Right forelimb (tissue), 1 donor: ENCODE measurements around the gene MAP10.

Experiments used
- DNase-seq: peaks from one replicate; pipeline ENCODE4 v3.0.0-alpha.2; 2018

MAP10 gene

DNA sequence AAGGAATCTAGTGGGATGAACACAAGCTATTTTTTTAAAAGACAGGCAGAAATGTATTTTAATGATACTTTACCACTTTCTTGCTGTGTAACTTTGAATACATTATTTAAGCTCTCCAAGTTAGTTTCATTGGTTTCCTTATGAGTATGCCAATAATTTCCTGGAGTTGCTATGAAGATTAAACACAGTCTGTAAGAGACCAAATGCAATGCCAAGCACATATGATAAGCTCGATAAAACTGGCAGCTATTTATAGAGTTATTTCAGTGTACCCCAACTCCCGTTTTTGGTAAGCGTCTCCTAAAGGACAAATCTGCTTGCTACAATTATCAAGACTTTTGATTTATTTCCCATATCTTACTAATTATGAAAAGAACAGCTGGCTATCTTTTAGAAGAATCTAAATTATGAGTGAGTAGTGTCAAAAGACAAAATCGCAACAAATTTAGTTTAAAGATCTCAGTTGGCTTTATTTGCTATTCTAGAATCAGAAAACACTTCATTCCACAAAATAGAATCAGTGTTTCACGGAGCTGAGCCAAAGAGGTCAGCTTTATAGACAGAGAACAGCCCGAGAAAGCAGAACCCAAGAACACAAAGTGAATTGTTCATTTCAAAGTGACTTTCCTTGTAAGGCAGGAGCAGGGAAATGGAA is 7.2 kb upstream of the MAP10 start:
- no peak for DNase-seq

DNA sequence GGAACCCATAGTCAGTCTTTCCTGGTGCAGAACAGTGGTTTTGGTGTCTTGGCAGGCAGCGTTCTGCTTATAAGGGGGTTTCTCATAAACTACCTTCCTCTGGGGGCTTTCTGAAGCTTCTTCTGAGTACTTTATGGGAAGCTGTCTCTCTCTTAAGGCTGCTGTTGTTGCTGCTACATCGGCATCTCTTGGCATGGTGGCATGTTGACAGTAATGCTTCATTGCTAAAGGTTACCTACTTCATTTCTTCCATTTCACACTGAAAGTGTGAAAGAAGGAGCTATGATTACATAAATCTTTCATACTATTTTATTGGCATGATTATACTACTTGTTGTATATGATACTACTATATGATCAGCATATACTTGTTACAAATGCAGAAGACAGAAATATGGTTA is 6.3 kb upstream of the MAP10 start:
- DNase-seq, result no peak

DNA sequence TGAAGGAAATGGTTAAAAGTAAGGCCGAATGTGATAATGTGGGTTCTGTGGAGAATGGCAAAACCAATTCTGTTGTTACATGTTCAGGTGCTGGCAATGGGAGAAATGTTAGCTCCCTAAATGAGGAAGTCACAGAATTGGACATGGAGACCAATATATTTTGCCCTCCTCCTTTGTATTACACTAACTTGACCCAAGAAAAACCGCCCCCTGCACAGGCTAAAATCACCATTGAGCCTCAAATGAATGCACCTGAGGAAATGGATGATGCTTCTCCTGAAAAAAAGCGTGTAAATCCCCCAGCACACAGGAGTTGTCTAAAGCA is 932 bp downstream of the MAP10 start:
- DNase-seq, result no peak

DNA sequence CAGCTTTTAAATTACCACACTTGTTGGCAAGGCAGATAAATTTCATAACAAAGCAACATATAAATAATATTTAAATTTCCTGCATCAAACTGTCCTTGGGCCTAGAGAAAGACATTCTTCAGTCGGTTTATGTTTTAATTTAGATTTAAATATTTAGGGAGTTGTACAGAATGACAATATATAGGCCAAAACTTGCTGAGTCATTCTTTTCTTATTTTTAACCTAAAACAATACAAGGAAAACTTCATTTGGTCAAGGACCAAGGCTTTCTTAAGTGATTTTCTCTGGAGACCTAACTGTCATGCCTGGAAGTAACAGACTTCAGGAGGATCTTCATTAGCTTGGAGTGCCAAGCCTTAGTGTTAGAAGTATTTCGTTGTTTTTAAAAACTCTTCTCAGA is 5.6 kb downstream of the MAP10 start:
- no peak for DNase-seq

DNA sequence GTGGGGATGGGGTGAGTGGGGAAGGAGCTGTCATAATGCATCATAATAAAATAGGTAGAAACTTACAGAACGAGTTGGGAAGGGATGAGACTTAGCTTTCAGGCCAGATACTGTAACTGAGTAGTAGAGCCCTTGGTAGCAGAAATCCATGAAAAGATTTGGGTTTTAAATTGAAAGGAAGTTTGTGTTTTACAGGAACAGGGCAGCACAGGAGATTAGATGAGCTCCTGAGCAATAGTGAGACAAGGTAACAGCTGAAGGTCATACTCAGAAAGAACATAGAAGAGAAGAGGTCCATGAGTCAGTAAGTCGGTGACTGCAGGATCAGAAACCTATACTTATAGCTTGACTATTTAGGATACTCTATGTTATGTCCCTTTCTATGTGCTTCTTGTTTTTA is 7.3 kb downstream of the MAP10 start:
- DNase-seq, result no peak

DNA sequence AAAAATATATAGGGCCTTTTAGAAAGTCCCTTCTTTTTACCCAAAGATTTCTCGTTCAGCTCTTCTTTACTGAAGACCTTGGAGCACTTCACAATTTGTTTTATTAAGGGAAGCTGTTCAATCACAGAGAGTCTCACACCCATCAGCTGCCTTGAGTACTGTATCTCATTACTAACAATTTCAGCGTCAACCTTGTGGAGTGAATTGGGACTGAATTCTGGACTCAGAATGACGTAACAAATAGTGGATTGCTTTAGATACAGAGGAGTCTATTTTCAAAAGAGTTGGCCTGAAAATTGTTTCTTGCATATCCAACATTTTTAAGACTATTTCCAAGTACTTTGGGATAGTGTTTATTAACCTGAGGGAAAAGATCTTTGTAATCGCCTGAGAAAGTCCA is 7.9 kb downstream of the MAP10 start:
- no peak for DNase-seq

DNA sequence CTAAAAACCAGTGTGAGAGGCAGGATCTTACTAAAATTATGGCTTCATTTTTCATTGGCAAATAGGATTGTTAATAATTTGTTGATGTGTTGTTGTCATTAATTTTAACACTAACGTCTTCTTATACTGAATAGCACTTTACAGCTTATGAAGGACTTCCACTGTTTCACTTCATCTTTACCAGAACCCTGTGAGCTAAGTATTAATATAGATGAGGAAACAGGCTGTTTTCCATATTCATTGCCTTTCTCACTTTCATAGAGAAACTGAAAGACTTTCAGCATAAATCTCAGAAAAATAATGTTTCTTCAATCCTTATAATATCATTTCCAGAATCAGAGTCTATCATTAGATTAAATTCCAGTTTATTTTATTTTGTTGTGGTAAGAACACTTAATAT is 8.5 kb downstream of the MAP10 start:
- no peak for DNase-seq

DNA sequence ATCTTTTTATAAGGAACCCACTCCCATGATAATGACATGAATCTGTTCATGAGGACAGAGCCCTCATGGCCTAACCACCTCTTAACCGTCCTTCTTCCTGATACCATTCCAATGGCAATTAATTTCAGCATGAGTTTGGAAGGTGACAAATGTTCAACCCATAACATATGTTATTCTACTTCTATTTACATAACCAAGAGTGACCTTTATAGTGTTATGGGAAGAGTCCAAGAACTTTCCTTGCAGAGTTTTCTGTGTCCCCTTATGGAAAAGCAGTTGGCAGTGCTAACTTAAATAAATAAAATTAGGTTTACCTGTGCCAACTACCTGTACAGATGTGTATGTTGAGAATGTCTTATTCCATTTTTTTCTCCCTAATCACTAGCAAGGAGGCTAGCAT is 11.1 kb downstream of the MAP10 start:
- no peak for DNase-seq

DNA sequence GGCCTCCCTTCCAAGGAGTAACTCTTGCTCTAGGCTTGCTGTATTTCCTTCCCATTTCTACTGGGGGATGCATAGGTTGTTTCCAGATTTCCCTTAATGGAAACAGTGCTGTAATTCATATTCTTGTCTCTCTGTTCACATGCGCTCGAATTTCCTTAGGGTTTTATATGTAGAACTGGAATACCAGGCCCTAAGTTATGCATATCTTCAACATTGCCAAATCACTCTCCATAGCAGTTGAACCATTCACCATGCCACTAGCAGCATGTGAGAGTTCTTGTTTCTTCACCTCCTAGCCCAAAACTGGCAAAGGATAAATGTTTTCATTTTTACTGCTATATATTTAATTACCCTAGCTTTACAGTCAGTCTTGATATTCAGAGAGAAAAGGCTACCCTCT is 12.8 kb downstream of the MAP10 start:
- no peak for DNase-seq

DNA sequence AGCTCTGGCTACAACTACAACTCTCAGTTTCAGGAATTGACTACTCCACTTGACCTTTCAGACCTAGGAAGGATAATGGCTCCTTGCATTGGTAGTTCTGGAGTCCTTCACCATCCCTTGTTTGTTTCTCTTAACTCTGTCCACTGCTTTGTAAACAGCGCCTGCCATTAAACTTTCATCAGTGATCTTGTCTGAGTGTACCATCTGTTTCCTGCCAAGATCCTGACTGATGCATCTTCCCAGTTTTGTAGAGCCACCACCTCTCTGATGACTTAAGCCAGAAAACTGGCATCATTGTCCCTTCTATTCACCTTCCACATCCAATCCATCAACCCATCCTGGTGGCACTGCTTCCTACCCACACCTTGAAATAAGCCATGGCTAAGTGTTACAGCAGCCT is 15.2 kb downstream of the MAP10 start:
- DNase-seq, result no peak

DNA sequence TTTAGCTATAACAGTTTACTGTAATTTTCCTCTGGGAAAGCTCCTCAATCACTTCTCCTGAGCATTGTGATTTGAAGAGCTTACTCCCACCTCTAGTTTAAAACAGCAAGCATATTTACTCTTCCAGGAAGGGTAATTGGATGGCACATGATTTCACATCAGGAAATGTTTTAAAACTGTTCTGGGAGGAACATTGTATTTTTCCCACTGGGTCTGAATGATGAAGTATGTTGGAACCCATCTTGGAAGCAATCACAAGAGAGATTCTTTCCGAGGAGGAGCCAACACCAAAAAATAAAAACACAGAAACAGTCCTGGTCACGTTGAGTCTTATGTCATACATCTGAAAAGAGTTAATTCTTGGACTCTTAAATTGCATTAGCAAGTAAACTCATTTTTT is 17.3 kb downstream of the MAP10 start:
- DNase-seq, result no peak

DNA sequence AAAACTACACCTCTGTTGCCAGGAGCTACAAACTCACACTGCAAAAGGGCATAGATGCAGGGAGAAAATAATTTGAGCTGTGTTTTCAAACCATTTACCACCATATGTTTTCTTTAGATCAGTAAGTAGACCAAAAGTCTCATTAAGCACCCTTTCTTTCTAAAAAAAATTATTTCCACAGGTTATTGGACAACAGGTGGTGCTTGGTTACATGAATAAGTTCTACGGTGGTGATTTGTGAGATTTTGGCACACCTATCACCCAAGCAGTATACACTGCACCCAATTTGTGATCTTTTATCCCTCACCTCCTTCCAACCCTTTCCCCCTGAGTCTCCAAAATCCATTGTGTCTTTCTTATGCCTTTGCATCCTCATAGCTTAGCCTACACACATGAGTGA is 21.1 kb downstream of the MAP10 start:
- DNase-seq, result no peak

DNA sequence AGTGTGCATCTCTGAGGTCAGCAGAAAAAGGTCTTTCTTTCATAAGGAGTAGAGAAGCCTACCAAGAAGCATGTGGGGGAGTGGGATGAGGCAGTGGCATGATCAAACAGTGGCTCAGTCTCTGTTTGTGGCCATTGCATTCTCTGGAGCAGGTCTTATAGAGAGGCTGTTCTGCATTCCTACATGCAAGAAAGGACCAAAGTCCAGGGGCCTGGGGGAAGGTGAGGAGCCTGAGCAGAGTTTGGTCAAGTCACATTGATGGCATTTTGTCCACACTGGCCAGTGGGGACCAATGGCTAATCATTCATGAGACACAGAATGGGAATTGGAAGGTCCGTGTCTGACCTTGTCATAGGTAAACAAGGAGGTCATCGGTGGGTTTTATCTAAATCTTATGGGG is 25.4 kb downstream of the MAP10 start:
- no peak for DNase-seq

DNA sequence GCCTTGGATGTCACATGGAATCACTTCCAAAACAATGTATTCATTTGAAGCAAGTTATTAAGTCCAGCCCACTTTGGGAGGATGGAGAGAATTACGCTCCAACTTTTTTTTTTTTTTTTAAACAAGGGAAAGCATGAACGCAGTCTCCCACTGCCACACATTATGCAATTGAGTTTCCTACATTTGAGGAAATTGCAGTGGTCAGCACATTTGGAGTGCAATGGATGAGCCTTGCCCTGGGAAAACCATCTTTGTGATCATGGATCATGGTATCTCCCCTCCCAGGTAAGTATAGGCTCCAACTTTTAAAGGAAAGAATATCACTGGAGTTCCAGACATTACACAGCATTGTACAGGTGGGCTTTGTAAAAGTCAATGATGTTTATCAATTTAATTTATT is 26.7 kb downstream of the MAP10 start:
- DNase-seq, result no peak

DNA sequence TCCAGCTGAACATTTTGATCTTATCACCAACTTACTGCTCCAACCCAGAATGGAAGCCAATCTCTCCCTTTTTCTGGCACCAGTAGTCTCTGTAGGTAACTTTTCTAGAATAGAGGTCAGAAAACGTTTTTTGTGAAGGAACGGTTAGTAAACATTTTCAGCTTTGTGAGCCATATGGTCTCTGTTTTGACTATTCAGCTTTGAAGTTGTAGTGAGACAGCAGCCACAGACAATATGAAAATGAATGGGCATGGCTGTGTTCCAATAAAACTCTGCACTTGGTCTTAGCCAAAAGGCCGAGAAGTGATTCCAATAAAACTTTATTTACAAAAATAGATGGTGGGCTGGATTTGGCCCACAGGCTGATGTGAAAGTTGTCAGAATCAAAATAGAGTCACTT is 28.9 kb downstream of the MAP10 start:
- DNase-seq, result no peak

DNA sequence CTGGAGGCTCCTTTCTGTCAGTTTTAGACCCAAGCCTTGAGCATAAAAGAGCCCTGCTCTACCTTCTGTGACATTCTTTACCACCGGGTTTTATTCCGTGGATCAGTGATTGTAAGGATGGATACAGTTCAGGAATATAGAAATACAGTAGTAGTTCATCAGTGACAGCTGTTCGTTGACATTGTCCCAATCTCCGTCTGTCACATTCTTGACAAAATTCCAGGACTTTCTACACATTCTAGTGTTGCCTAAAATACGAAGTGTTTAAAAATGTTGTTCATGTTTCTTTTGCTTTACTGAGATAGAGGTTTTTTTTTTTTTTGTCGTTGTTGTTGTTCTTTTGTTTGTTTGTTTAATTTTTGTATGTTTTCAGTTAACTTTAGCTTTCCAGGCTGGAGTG is 29.9 kb downstream of the MAP10 start:
- DNase-seq, result no peak

DNA sequence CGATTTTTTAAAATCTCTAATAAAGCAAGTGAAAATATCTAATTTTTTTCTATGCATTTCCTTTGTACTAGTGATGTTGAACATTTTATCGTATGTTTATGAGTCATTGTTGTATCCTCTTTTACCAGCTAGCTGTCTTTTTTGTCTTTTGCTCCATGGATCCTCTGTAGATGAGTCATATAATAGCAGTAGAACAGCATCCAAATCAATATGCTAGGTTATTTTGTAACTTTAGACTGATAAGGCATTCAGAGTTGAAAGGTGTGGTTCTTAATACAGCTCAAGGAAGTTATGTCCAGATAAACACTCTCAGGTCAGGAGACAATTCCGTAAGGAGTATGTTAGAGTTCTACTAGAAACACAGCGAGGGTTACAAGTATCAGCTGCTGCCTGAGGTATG is 31.9 kb downstream of the MAP10 start:
- no peak for DNase-seq

DNA sequence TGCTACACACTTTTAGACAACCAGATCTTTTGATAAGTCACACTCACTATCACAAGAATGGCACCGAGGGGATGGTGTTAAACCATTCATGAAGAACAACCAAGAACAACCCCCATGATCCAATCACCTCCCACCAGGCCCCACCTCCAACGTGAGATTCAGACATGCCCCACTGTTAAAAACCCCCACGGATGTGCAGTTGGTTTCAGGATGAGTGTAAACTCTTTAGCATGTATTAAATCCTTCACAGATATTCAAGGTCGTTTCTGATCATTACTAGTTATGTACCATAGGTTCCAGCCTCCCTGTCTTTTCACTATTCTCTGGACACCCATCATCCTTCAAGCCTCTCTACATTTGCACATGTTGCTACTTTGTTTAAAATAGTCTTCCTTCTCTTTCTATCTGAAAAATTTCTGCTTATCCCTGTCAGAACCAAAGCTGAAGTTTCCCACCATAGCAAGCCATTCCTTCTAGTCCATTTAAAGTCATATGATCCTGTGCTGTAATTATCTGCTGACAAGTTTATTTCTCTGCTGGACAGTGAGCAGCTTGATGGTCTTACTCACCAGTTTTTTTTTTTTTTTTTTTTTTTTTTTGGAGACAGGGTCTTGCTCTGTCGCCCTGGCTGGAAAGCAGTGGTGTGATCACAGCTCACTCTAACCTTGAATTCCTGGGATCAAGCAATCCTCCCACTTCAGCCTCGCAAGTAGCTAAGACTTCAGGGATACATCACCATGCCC is 36.8 kb downstream of the MAP10 start:
- no peak for DNase-seq

DNA sequence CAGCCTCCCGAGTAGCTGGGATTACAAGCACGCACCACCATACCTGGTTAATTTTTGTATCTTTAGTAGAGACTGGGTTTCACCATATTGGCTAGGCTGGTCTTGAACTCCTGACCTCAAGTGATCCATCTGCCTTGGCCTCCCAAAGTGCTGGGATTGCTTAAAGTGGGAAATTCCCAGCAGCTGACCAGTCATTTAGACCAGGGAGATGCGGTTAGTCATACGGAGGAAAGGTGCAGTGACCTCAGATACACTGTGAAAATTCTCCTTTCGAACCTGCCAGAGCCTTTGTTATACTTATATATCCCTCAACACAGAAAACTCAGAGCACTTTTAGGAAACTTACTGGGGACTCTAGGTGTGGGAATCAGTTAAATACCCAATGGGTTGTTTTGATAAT is 39.6 kb downstream of the MAP10 start:
- no peak for DNase-seq

DNA sequence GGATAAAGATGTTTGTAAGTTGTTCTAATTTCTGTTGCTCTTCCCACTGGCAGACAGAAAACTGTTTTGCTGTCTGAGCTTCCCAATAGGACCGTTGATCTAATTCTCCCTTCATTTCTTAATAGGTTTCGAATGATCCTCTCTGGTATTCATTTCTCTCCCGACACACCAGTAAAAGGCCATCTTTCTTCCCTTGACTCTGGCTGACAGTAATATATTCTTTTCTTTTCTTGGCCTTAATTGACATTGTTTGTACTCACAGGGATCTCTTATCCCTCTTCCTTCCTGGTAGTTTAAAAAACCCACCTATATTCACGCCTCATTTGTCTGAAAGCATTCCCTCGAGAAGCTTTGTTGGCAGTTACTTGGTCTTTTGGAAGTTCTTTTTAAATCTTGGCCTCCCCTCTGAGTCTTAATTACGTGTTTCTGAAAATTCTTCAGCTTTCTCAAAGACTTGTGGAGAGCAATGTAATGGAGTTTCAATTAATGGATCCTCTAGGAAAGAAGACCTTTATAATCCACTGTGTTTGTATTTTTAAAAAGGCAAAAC is 40.3 kb downstream of the MAP10 start:
- DNase-seq, result no peak

DNA sequence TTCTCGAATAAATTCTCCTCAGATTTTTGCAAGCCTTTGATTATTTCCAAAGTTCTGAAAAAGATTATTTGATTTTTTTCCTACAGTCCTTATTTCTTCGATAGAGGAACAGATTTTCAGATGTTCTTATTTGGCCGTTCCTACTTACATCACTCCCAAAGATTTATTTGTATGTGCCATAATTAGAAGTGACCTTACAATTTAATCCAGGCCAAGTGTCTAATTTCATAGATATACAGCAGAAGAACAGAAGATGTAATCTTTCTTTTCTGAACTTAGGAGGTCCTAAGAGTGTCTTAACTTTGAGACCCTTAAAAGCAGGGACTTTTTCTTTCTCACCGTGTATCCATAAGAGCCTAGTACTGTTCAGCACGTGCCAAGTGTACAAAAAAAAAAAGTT is 46.3 kb downstream of the MAP10 start:
- no peak for DNase-seq

DNA sequence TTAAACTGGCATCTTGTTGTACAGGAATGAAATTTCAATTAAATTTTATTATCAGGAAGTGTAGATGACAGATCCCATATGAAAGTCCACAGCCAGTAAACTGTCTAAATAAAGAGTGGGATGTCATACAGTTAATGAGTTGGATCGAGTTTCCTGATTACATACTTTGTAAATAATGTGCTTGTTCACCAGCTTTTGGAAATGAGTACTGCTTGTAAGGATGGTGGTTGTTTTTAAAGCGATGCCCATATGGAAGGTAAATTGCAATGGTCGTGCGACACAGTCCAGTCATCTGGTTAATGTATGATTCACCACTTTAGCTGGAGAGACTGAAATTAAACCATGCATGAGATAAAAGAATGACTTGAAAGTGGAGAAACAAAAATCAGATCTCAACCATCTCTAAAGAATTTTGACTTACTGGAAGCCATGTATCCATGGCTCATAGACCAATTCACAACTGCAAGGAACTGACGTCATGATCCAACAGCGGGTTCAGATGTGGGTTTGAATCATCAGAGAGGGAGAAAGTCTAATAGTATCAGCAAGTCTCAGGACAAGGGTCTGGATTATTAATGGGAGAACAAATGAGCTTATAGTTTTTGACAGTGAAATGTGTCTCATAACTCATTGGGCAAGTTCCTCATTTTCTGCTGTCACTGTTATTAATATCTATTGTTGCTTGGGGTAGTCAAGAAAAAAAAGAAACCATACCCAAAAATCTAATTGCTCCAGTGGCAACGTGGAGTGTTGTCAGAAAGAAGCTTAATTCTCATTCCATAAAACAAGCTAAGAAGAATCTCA is 49.0 kb downstream of the MAP10 start:
- DNase-seq, result no peak

DNA sequence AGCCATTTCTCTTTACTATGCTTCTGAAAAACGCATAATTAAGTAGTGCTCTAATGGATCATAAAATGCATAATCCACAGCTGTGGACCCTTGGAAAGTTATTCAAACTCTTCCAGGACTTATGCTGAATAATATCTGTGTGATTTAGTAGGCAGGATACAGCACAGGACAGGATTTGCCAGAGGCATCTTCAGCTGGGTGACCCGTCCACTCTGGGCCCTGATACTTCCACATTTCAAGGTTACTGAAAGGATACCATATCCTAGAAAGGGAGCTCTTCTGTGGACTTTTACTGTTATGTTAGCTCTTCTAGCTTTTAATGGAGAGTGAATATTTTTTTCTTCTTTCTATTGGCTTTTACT is 49.6 kb downstream of the MAP10 start:
- no peak for DNase-seq

DNA sequence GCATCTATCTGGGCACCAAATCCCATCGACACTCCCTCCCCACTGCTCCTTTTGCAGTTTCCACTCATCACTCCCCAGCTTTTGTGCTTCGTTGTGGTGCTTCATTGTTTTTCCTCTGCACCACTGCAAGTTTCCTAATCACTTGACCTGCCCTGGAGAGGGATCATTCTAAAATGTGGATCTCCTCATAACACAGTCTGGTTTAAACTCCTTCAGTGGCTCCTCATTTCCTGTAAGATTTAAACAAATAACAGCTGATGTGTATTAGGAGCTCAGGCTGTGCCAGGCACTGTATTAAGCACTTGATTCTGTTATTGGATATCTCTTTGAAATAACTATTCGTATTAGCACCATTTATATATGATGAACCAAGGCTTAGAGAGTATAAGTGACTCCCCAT is 51.3 kb downstream of the MAP10 start:
- DNase-seq, result no peak
